Renal cortex interstitium (tissue), 11 donors: Measurements from ENCODE around the gene MAOA. TPM values are rescaled to one million over a fixed set of nuclear protein-coding genes. Genes with fewer than 3 reads are reported as not detected.
"Not testable (repeated sequence)": the region's sequence is repeated elsewhere in the genome, so short reads cannot be mapped to it uniquely, and the experiment has no call there.

Experiments
- DNase-seq, 11 donors: peaks; one replicate each; pipeline ENCODE4 v3.0.0-alpha.2; 2013; ENCODE audit warnings: low read depth in 9 of 11, low spot score in 4 of 11; ENCODE audit errors: extremely low read depth in 1 of 11
- polyA plus RNA-seq, 3 donors: library from polyadenylated mRNA; unstranded; fragments of 120-200 nt; gene quantifications; one replicate each; pipeline ENCODE4 v1.2.1, GENCODE V29; 2013; ENCODE audit not compliant: insufficient read length in 3 of 3

MAOA gene
- polyA plus RNA-seq, 3 donors, result 14.3 to 16.7 (median 15.7) TPM

DNA sequence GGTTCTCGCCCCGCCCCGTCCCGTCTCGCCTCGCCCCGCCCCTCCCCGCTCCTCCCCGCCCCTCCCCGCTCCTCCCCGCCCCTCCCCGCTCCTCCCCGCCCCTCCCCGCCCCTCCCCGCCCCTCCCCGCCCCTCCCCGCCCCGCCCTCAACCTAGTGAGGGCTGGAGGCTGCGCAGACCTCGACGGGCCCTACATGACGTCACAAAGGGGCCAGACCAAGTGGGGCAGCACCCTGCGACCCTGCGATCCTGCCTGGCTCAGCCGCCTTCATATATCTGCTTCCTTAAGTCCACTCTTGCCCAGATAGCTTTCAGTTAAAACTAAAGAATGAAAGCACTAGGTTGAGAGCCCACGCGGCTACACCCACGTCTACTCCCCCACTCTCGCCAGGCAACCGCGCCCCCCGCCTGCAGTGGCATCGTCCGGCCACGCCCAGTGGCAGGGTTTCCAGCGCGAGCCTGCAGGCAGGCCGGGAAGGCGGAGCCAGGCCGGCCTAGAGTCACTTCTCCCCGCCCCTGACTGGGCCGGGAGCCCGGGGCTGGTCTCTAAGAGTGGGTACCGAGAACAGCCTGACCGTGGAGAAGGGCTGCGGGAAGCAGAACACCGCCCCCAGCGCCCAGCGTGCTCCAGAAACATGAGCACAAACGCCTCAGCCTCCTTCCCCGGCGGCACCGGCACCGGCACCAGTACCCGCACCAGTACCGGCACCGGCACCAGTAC is 1.5 kb upstream of the MAOA start:
- peak; percentile 69 to 90 (median 82) for DNase-seq

DNA sequence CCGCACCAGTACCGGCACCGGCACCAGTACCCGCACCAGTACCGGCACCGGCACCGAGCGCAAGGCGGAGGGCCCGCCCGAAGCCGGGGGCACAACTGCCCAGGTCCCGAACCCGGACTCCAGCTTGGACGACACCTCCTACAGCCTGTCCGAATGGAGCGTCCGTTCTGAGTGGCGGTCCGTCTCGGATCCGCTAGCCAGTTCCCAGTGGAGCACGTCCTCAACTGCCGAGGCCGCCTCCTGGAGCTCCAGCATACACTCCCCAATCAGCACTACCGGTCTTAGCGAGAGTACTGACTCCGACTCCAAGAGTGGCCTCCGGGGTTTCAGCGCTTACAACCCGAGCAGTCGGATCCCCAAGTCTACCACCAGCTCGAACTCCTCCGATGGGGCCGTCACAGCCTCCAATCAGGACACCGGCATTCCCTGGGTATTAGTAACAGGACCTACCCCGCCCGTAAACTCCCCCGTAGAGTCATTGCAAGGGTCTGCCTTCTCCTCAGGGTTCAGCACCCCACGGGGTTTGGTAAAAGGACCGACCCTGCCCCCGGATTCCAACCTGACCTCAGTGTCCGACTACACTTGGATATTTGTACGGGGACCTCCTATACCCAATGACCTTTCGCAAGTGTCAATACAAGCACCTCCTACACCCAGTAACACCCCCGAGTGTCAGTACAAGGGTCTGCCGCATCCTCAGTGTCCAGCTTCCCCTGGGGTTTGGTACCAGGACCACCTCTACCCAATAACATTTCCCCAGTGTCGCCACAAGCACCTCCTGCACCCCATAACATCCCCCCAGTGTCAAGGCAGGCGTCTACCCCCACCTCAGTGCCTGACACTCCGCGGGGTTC is 721 bp upstream of the MAOA start:
- peak in 1 of 11 donors; percentile 25 for DNase-seq

DNA sequence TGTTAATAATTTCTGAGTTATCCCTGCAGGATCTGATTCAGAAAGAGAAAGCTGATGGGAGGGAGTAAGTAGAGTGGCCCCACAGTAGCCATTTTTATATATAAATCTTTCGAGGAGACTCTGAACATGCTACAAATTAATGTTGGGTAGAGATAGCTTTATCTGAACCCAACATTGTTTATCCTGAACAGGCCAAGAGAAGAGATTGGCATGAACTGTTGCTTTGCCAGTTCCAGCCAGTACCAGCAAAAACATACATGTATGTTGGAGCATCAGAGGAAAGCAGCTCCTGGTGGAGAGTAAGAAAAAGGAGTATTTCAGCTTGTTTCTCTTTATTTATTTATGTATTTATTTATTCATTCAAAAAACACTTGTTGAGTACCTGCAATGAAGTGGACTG is 1.6 kb downstream of the MAOA start:
- no peak for DNase-seq

DNA sequence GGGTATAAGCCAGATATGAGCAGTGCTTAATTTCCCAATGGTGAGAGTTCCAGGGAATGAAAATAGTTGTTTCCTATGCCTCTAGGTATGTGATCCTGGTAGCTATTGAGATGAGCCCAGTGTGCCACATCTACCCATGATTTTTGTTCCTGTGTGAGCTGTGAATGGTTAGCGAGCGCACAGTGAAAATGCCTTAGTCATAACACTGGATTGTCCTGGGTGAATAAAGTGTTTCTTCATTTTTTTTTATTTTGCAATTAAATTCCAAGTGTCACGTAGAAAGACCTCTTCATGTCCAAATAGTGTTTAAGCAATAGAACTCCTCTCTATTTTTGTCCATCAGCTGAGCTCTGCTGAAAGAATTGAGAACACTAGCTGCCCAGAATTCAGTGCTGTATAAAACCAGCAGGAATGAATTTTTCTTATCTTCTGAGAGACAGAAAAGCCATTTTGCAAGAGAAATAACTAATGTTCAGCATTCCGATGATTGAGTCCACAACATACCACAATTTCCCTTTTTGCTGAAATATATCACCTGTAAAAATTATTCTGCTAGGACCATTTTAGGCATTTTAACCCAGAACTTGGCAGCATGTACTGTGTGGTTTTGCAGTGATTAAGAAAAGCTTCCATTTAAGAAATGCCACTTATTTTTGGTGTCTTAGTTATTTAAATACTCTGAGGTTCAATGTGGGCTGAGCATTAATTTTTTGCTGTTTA is 5.6 kb downstream of the MAOA start:
- DNase-seq, result no peak

GRCh38 chrX:43663173-43663572 is 7.1 kb downstream of the MAOA start:
- no peak for DNase-seq

GRCh38 chrX:43664258-43664657 is 8.2 kb downstream of the MAOA start:
- DNase-seq, result no peak

- DNase-seq, result no peak
Observed at GRCh38 chrX:43664708-43665107, 8.6 kb downstream of the MAOA start.

DNA sequence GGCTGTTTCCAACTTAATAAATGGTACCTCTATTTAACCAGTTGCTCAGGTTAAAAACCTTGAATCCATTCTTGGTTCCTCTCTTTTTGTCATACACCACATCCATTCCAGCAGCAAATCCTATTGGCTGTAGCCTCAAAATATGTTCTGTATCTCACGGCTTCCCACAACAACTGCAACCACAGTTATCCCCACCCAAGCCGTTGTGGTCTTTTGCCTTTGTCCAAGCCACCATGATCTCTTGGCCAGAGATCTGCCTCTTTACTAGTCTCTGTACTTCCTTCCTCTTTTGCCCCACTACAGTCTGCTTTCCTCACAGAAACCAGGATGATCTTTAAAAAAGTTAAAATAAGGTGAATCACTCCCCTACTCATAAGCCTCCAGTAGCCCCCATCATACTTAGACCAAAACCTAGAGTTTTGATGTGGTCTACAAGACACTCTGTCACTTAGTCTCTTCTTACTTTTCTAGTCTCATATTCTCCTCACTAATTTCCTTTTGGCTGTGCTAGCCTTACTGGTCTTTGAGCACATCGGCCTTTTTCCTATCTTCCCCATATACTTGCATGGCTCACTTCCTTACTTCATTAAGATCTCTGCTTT is 10.3 kb downstream of the MAOA start:
- DNase-seq, result no peak

DNA sequence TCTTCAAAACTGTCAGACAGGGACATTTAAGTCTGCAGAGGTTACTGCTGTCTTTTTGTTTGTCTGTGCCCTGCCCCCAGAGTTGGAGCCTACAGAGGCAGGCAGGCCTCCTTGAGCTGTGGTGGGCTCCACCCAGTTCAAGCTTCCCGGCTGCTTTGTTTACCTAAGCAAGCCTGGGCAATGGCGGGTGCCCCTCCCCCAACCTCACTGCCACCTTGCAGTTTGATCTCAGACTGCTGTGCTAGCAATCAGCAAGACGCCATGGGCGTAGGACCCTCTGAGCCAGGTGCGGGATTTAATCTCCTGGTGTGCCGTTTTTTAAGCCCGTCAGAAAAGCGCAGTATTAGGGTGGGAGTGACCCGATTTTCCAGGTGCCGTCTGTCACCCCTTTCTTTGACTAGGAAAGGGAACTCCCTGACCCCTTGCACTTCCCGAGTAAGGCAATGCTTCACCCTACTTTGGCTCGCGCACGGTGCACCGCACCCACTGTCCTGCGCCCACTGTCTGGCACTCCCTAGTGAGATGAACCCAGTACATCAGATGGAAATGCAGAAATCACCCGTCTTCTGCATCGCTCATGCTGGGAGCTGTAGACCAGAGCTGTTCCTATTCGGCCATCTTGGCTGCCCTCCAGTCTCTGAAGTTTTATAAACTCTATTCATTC is 20.0 kb downstream of the MAOA start:
- not testable (repeated sequence) for DNase-seq

DNA sequence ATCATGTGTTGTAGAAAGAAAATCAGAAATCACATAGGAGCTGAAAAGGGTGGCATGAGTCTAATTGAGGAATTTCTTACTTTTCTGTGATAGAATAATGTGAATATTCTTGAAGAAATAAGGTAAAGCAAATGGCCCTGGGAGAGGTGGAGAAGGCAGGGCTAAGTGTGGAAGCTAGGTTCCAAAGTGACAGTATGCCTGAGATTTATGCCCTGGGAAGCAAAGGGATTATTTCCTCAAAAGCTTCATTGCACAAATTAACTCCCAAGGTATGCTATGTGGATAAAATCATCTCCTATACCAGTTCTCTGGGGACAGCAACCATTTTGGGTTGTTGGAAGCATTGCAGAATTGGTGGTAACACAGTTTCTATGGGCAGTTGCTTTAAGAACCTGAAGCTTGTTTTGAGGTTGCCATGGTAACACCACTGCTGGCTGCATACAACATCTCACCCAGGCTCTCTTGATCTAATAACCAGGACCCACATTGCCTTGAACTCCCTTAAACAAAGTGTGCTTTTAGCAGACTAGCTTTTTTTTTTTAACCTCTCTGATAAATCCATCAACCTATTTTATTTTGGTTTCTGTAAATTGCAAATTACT is 21.0 kb downstream of the MAOA start:
- peak in 5 of 11 donors; percentile 28 to 59 (median 53) for DNase-seq

DNA sequence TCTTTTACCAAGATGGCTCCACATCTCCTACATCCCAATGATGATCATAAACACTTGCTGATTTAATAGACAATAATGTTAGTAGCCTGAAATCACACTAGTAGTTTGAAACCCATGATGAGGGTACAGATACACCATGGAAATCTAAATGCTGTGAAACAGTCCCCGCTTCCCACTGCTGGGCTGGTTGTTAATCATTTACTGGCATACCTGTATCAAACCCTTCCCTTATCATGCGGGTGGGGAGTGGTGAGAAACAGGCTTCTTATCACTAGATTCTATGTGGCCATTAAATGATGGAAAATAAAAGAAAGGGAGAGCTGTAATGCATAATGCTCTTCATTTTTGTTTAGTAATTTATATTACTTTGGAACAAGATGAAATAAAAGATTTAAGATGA is 21.9 kb downstream of the MAOA start:
- no peak for DNase-seq

GRCh38 chrX:43679058-43679457 is 23.0 kb downstream of the MAOA start:
- no peak for DNase-seq

- DNase-seq, result no peak
Observed at GRCh38 chrX:43679778-43680177, 23.7 kb downstream of the MAOA start.

DNA sequence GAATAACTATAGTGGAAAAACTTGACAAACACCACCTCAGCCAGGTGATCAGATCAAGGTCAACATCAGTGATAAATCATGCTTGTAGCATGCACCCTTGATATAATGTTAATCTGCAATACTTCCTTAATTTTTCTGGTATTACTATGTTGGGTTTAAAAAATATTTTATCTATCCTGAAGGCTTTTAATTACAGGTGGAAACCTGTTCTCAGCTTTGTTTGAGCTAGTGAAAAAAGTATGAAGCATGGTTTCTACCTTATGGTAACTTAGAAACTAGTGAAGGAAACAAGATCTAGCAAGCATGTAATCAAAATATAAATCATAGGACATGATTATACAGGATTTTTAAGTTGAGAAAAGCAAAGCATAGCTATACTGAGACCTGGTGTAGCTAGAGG is 26.6 kb downstream of the MAOA start:
- no peak for DNase-seq

GRCh38 chrX:43685221-43685620 is 29.1 kb downstream of the MAOA start:
- DNase-seq, result no peak

DNA sequence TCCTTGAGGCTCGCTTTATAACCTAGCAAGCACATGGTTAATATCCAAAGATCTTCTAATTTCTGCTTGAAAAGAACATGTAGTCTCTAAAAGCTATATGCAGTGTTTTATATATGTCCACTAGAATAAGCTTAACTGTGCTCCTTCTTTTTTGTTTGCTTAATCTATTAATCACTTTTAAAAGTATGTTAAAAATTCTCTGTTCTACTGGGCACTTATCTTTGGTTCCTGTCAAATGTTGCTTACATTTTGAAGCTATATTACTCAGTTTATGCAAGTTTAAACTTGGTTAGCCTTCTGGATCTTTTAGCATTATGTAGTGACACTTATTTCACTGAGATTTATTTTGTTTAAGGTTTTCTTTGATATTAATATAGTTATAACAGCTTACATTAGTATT is 32.5 kb downstream of the MAOA start:
- DNase-seq, result no peak

DNA sequence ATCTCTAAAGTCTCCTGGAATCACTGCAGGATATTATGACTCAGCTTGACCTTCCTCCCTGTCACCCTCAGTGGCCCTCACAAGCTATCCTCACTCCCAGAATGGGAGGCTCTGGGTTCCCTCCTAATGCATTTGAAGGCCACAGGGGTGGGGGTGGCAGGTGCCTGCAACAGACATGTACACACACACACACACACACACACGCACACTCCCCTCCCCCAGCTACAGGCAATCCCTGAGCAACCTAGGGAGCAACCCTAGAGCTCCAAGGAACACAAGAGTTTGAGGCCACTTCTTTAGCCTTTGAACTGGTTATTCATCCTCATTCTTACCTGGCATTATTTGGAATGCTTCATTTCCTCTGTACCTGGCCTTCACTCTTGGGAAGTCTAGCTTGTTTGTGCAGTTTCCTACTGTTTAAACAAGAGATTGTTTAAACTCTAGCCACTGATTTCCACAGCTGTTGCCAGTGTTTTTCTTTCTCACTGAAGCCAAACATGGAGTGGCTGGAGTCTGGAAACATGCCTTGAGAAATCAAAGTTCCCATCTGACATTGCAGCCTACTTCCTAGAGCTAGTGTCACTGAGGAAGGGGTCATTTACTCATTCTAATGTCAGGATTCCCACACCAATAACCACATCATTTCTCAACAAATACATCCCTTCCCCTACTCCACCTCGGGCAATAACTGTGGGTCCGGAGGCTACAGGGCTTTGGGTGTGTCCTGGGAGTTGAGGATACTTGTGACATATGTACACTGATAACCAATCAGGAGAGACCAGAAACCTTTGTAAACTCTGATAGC is 37.7 kb downstream of the MAOA start:
- peak in 1 of 11 donors; percentile 9 for DNase-seq

DNA sequence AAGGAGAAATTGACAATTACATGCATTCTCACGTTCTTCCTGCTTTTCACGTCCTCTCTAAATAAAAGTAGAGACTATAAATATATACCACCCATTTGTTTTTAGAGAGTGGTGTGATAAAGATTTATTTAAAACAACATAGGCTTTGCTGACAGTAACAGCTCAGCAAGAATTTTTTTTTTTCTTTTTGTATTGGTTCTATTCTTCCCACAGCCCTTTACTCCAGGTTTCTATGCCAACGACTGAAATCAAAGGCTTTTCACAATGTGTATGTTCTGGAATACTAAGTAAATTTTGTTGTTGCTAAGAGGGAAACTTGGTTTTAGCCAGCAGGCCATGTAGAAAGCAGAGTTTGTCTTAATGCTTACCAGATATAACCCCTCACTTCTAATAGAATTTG is 43.4 kb downstream of the MAOA start:
- no peak for DNase-seq
